HepG2 (cell line): ENCODE measurements around the gene LIME1. TPM values are rescaled to one million over a fixed set of nuclear protein-coding genes. Genes with fewer than 3 reads are reported as not detected.

ENCODE experiments used
- ASH2L ChIP-seq: fragments of 300-600, 200-600 bp; sonication (generic); IDR thresholded peaks from 2 replicates; pipeline ENCODE4 v1.7.0; 2017; ENCODE audit warnings: low read depth, mild to moderate bottlenecking, moderate library complexity, mixed read lengths, low read length; ENCODE audit not compliant: insufficient read length
- CREB3 ChIP-seq: sonication (generic); formaldehyde crosslinking; IDR thresholded peaks from 2 replicates; pipeline ENCODE4 v1.5.0; 2020; ENCODE audit warnings: missing genetic modification reagents
- DR1 ChIP-seq: sonication (generic); formaldehyde crosslinking; IDR thresholded peaks from 2 replicates; pipeline ENCODE4 v1.8.0; 2021; ENCODE audit warnings: mild to moderate bottlenecking, missing genetic modification reagents, inconsistent platforms
- GABPB1 ChIP-seq: IDR thresholded peaks from 2 replicates; pipeline ENCODE4 v1.6.1; 2016; ENCODE audit warnings: mild to moderate bottlenecking, missing genetic modification reagents, moderate library complexity, missing compliant biosample characterization
- HOXA7 ChIP-seq: sonication (generic); formaldehyde crosslinking; IDR thresholded peaks from 2 replicates; pipeline ENCODE4 v1.8.1; 2022; ENCODE audit warnings: mild to moderate bottlenecking, missing genetic modification reagents, moderate library complexity
- JARID2 ChIP-seq: sonication (generic); formaldehyde crosslinking; IDR thresholded peaks from 2 replicates; pipeline ENCODE4 v1.8.1; 2023; ENCODE audit warnings: missing genetic modification reagents, inconsistent platforms; ENCODE audit not compliant: insufficient replicate concordance
- KMT2A ChIP-seq: sonication (generic); formaldehyde crosslinking; IDR thresholded peaks from 2 replicates; pipeline ENCODE4 v1.4.0; 2020; ENCODE audit warnings: missing genetic modification reagents
- KMT2B ChIP-seq: IDR thresholded peaks from 2 replicates; pipeline ENCODE4 v1.6.1; 2016; ENCODE audit warnings: missing genetic modification reagents, missing compliant biosample characterization
- MED13 ChIP-seq: sonication (generic); formaldehyde crosslinking; IDR thresholded peaks from 2 replicates; pipeline ENCODE4 v1.5.0; 2020; ENCODE audit warnings: missing genetic modification reagents
- NAIF1 ChIP-seq: sonication (generic); formaldehyde crosslinking; IDR thresholded peaks from 2 replicates; pipeline ENCODE4 v1.5.0; 2020; ENCODE audit warnings: mild to moderate bottlenecking, missing genetic modification reagents, borderline replicate concordance
- NFYC ChIP-seq: IDR thresholded peaks from 2 replicates; pipeline ENCODE4 v1.6.1; 2016; ENCODE audit warnings: missing genetic modification reagents, missing compliant biosample characterization
- ONECUT2 ChIP-seq: sonication (generic); formaldehyde crosslinking; IDR thresholded peaks from 2 replicates; pipeline ENCODE4 v1.4.0; 2020; ENCODE audit warnings: missing genetic modification reagents
- PLSCR1 ChIP-seq: sonication (generic); formaldehyde crosslinking; IDR thresholded peaks from 2 replicates; pipeline ENCODE4 v1.5.0; 2020; ENCODE audit warnings: missing genetic modification reagents, mild to moderate bottlenecking, borderline replicate concordance
- SIN3B ChIP-seq: fragments of 150-350 bp; IDR thresholded peaks from 2 replicates; pipeline ENCODE4 v1.6.1; 2014; ENCODE audit warnings: low read length
- THAP9 ChIP-seq: sonication (generic); formaldehyde crosslinking; IDR thresholded peaks from 2 replicates; pipeline ENCODE4; 2020; ENCODE audit warnings: missing genetic modification reagents, mild to moderate bottlenecking, borderline replicate concordance
- THRA ChIP-seq: sonication (generic); formaldehyde crosslinking; IDR thresholded peaks from 2 replicates; pipeline ENCODE4 v1.4.0; 2020; ENCODE audit warnings: missing genetic modification reagents, borderline replicate concordance
- YEATS2 ChIP-seq: sonication (generic); formaldehyde crosslinking; IDR thresholded peaks from 2 replicates; pipeline ENCODE4 v1.4.0; 2020; ENCODE audit warnings: missing genetic modification reagents, borderline replicate concordance
- ZMYM4 ChIP-seq: sonication (generic); formaldehyde crosslinking; IDR thresholded peaks from 2 replicates; pipeline ENCODE4 v1.8.1; 2023; ENCODE audit warnings: mild to moderate bottlenecking, missing genetic modification reagents
- ZNF501 ChIP-seq: sonication (generic); formaldehyde crosslinking; IDR thresholded peaks from 2 replicates; pipeline ENCODE4 v1.5.1; 2020; ENCODE audit warnings: mild to moderate bottlenecking, moderate library complexity, missing genetic modification reagents
- ZNF703 ChIP-seq: sonication (generic); formaldehyde crosslinking; IDR thresholded peaks from 2 replicates; pipeline ENCODE4 v1.5.1; 2020; ENCODE audit warnings: missing genetic modification reagents, mild to moderate bottlenecking, moderate library complexity, borderline replicate concordance
- ZNF773 ChIP-seq: sonication (generic); formaldehyde crosslinking; IDR thresholded peaks from 2 replicates; pipeline ENCODE4 v1.4.0; 2020; ENCODE audit warnings: missing genetic modification reagents, borderline replicate concordance
- ZUFSP ChIP-seq: sonication (generic); formaldehyde crosslinking; IDR thresholded peaks from 2 replicates; pipeline ENCODE4 v1.9.0; 2021; ENCODE audit warnings: missing genetic modification reagents, mild to moderate bottlenecking, borderline replicate concordance
- polyA plus RNA-seq, 8 experiments: library from polyadenylated mRNA; depleted of rRNA in 3 of 8; stranded (reverse) in 7 of 8; unstranded in 1 of 8; fragments of >200 nt; fragmentation: Illumina TruSeq in 4 of 8; extraction: Trizol in 4 of 8; gene quantifications; 2 replicates each; pipeline versions ENCODE4 v1.2.1 to v1.2.3, GENCODE V29; 2011 to 2016; ENCODE audit warnings: low read depth in 4 of 8, missing spikeins in 1 of 8, mixed read lengths in 1 of 8; ENCODE audit not compliant: insufficient read depth in 1 of 8
- total RNA-seq, 5 experiments: library from RNA; depleted of rRNA; stranded (reverse); fragments of >200 nt; fragmentation: Illumina TruSeq; extraction: Trizol; gene quantifications; 2 replicates each; pipeline ENCODE4 v1.2.3, GENCODE V29; 2016; ENCODE audit warnings: low read depth in 1 of 5

The LIME1 gene
- total and polyA plus RNA-seq, 2 of the 13 experiments (the other 11 are each of a cell fraction or from before 2014, with no cell fraction given) = 13.0 to 61.5 TPM

- TF ChIP-seq THRA (CRISPR knock-in tag) (no peak), MED13 (CRISPR knock-in tag) (no peak), THAP9 (CRISPR knock-in tag) (0 out of 2 replicates have a peak, but pooled peaks have one; percentile 16), PLSCR1 (CRISPR knock-in tag) (no peak), ZNF501 (0 out of 2 replicates have a peak, but pooled peaks have one; percentile 34), ZMYM4 (no peak; the same call in 1 of the 2 replicates), CREB3 (no peak), HOXA7 (CRISPR knock-in tag) (no peak), ZNF703 (CRISPR knock-in tag) (no peak), GABPB1 (CRISPR knock-in tag) (no peak), ASH2L (no peak), JARID2 (CRISPR knock-in tag) (no peak), ZUFSP (no peak), KMT2B (no peak), ZNF773 (CRISPR knock-in tag) (no peak), NFYC (CRISPR knock-in tag) (no peak), ONECUT2 (CRISPR knock-in tag) (no peak), SIN3B (no peak), NAIF1 (CRISPR knock-in tag) (no peak), KMT2A (no peak), YEATS2 (CRISPR knock-in tag) (no peak), DR1 (CRISPR knock-in tag) (no peak)
These were observed 27.9 kb upstream of the LIME1 start (continued) for GRCh38 chr20:63708301-63709148.
